NCI-H82 treated with DMSO at 0.1 percent for 48 hours (cell line): ENCODE measurements around the gene GNA15.
"Not testable (repeated sequence)": the region's sequence is repeated elsewhere in the genome, so short reads cannot be mapped to it uniquely, and the experiment has no call there.

Source experiments
- DNase-seq: peaks from one replicate; lab custom pipeline; 2025; ENCODE audit not compliant: unreplicated experiment; lab: John Stamatoyannopoulos, UW

The GNA15 gene

GRCh38 chr19:3171894-3172672 is 36.2 kb downstream of the GNA15 start:
- no peak for DNase-seq

- DNase-seq = not testable (repeated sequence)
These were observed 36.8 kb downstream of the GNA15 start for GRCh38 chr19:3172673-3173000.

GRCh38 chr19:3175781-3176714 is 40.2 kb downstream of the GNA15 start:
- DNase-seq = no peak

- DNase-seq = no peak
These were observed 41.1 kb downstream of the GNA15 start for GRCh38 chr19:3176715-3177501.

- no peak for DNase-seq
These were observed 42.6 kb downstream of the GNA15 start, which contains the start of gene S1PR4 for GRCh38 chr19:3178377-3178972. Gene S1PR4 (plus strand): TSS chr19:3178769. CDS start chr19:3178793, 24 bp downstream.

GRCh38 chr19:3178973-3179738 is 43.3 kb downstream of the GNA15 start:
- no peak for DNase-seq

- DNase-seq = no peak
These were observed 44.0 kb downstream of the GNA15 start for GRCh38 chr19:3179739-3180293.

GRCh38 chr19:3183721-3184641 is 48.1 kb downstream of the GNA15 start:
- DNase-seq = no peak

GRCh38 chr19:3184847-3185460 is 49.1 kb downstream of the GNA15 start:
- DNase-seq = no peak

- peak; percentile 93 for DNase-seq
These were observed 49.8 kb downstream of the GNA15 start, which contains the start of gene NCLN for GRCh38 chr19:3185461-3186159. Gene NCLN (plus strand): TSS chr19:3185930. CDS start chr19:3186031, 101 bp downstream.

- no peak for DNase-seq
These were observed 50.4 kb downstream of the GNA15 start for GRCh38 chr19:3186160-3186688.

- DNase-seq = no peak
These were observed 51.2 kb downstream of the GNA15 start for GRCh38 chr19:3186891-3187661.

GRCh38 chr19:3187662-3188511 is 52.1 kb downstream of the GNA15 start:
- DNase-seq = no peak

- no peak for DNase-seq
These were observed 53.1 kb downstream of the GNA15 start for GRCh38 chr19:3188627-3189596.
